PC-9 (cell line): ENCODE results near the gene MRPL48.
"Not testable (repeated sequence)": the region's sequence is repeated elsewhere in the genome, so short reads cannot be mapped to it uniquely, and the experiment has no call there.

Experiments
- EZH2 ChIP-seq: fragments of 200-600 bp; sonication (generic); IDR thresholded peaks from 2 replicates; pipeline ENCODE4 v1.8.0; 2017; ENCODE audit warnings: antibody characterized with exemption, low read depth
- TF ChIP-seq, protein P1 (sequence below): fragments of 200-600 bp; sonication (generic); conservative IDR thresholded peaks from 2 replicates; pipeline ENCODE4 v1.6.1; 2017; ENCODE audit warnings: mixed run types, antibody characterized with exemption, mild to moderate bottlenecking, moderate library complexity

DNA sequence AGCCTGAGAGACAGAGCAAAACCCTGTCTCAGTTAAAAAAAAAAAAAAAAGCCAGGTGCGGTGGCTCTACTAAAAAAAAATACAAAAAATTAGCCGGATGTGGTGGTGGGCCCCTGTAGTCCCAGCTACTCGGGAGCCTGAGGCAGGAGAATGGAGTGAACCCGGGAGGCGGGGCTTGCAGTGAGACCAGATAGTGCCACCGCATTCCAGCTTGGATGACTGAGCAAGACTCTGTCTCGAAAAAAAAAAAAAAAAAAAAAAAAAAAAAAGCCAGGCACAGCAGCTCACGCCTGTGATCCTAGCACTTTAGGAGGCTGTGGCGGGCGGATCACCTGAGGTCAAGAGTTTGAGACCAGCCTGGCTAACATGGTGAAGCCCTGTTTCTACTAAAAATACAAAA is 92.8 kb downstream of the MRPL48 start:
- TF ChIP-seq, protein P1, sequence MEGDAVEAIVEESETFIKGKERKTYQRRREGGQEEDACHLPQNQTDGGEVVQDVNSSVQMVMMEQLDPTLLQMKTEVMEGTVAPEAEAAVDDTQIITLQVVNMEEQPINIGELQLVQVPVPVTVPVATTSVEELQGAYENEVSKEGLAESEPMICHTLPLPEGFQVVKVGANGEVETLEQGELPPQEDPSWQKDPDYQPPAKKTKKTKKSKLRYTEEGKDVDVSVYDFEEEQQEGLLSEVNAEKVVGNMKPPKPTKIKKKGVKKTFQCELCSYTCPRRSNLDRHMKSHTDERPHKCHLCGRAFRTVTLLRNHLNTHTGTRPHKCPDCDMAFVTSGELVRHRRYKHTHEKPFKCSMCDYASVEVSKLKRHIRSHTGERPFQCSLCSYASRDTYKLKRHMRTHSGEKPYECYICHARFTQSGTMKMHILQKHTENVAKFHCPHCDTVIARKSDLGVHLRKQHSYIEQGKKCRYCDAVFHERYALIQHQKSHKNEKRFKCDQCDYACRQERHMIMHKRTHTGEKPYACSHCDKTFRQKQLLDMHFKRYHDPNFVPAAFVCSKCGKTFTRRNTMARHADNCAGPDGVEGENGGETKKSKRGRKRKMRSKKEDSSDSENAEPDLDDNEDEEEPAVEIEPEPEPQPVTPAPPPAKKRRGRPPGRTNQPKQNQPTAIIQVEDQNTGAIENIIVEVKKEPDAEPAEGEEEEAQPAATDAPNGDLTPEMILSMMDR: not testable (repeated sequence)
- TF ChIP-seq EZH2: not testable (repeated sequence)
